T-helper 17 cell (primary cell): Measurements from ENCODE around the gene FAM9B. TPM values are rescaled to one million over a fixed set of nuclear protein-coding genes. Genes with fewer than 3 reads are reported as not detected.
"Not testable (repeated sequence)": the region's sequence is repeated elsewhere in the genome, so short reads cannot be mapped to it uniquely, and the experiment has no call there.

ENCODE experiments used
- ATAC-seq: fragments of 150-1000 bp; cut with Tn5 transposase; 2 replicates; pipeline ENCODE4 v1.10.0; 2021; ENCODE audit warnings: mild to moderate bottlenecking, moderate library complexity
- DNase-seq, 3 donors: peaks; one replicate each; pipeline versions ENCODE4 v3.0.0 to v3.0.0-alpha.2; 2020 to 2021
- H3K9me3 ChIP-seq: one replicate; pipeline ENCODE4 v1.7.0; 2013; ENCODE audit warnings: low read length, mild to moderate bottlenecking; ENCODE audit not compliant: control insufficient read depth, poor library complexity, severe bottlenecking
- H3K27ac Mint-ChIP-seq: one replicate; pipeline ENCODE4 v1.8.0; 2022; ENCODE audit warnings: mild to moderate bottlenecking, moderate library complexity, mixed read lengths
- H3K27me3 Mint-ChIP-seq: one replicate; pipeline ENCODE4 v1.8.0; 2022; ENCODE audit warnings: mixed read lengths
- H3K36me3 Mint-ChIP-seq: one replicate; pipeline ENCODE4 v1.8.0; 2022; ENCODE audit warnings: low read depth, mixed read lengths
- H3K4me1 Mint-ChIP-seq: one replicate; pipeline ENCODE4 v1.8.0; 2022; ENCODE audit warnings: mild to moderate bottlenecking, mixed read lengths
- H3K4me3 Mint-ChIP-seq: one replicate; pipeline ENCODE4 v1.8.0; 2022; ENCODE audit warnings: mild to moderate bottlenecking, moderate library complexity, mixed read lengths
- total RNA-seq, 4 donors: library from RNA in 2 of 4; stranded (reverse) in 2 of 4; gene quantifications; one replicate each; pipeline ENCODE4 v1.2.3 and lab custom pipeline; 2022 to 2026

Gene FAM9B
- total RNA-seq, 2 donors from 2014 or later: not detected

DNA sequence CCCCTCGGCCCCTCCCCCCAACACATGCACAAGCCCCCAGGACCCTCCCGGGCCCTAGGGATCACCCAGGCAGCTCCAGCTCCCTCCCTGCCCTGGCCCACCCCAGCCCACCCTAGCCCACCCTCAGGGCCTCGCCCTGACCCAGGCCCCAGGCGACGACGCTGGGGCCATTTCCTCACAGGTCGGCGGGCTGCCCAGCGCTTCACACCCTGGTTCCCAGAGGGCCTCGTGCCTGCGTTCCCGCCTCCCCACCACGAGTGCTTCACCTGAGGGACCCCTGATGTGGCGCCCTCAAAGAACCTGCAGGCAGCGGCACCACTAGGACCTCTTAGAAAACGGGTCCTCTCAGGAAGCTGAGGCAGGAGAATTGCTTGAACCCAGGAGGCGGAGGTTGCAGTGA, 341 bp downstream of the FAM9B start:
- Mint-ChIP-seq H3K4me1 (no peaks in the 10 kb centered on the region), H3K4me3 (no peak overlapping the region), H3K27me3 (no peaks in the 10 kb centered on the region), H3K36me3 (no peaks in the 10 kb centered on the region), H3K27ac (no peak overlapping the region)
- DNase-seq: no peak
- no peak for ATAC-seq
- H3K9me3 ChIP-seq: no peaks in the 10 kb centered on the region

DNA sequence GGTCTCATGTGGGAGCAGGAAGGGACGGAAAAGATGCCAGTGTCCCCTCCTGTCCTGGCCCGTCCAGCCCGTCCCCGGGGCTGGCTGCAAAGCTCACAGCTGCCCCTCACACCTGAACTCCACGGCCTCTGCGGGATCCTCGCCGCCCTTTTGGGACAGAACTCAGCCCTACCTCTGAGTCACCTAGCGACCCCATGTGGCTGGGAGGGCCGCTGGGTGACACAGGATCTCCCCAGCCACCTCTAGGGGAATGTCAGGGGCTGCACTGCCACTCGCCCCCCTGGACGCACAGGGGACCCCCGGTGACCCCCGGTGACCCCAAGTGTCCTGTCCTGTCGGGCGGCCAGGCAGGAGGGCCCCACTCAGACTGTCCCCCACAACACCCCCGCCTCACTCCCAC, 748 bp downstream of the FAM9B start:
- no peak overlapping the region for H3K4me3 Mint-ChIP-seq
- no peak overlapping the region for H3K27ac Mint-ChIP-seq
- no peaks in the 10 kb centered on the region for H3K27me3 Mint-ChIP-seq
- H3K4me1 Mint-ChIP-seq: no peaks in the 10 kb centered on the region
- H3K9me3 ChIP-seq: no peaks in the 10 kb centered on the region
- no peaks in the 10 kb centered on the region for H3K36me3 Mint-ChIP-seq
- ATAC-seq (no peak), DNase-seq (no peak)

GRCh38 chrX:9023293-9023692, 10.6 kb downstream of the FAM9B start:
- no peak overlapping the region for H3K4me3 Mint-ChIP-seq
- no peak for ATAC-seq
- no peaks in the 10 kb centered on the region for H3K4me1 Mint-ChIP-seq

DNA sequence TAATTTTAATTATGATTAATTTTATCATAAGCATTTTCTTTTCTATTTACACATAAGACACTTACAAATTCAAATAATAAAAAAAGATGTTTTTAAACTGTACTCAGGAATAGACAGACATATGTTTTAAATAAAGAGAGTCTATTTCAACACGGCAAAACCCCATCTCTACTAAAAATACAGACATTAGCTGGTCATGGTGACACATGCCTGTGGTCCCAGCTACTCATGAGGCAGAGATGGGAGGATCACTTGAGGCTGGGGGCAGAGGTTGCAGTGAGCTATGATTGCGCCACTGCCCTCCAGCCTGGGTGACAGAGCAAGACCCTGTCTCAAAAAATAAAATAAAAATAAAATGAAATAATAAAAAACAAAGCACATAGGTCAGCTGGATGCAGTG, 14.8 kb downstream of the FAM9B start:
- H3K4me3 Mint-ChIP-seq: no peak overlapping the region
- no peaks in the 10 kb centered on the region for H3K36me3 Mint-ChIP-seq
- H3K27ac Mint-ChIP-seq: no peak overlapping the region
- H3K9me3 ChIP-seq: no peaks in the 10 kb centered on the region
- no peaks in the 10 kb centered on the region for H3K27me3 Mint-ChIP-seq
- no peaks in the 10 kb centered on the region for H3K4me1 Mint-ChIP-seq
- ATAC-seq (no peak), DNase-seq (no peak)

More at GRCh38 chrX:9023293-9023692, 10.6 kb downstream of the FAM9B start:
- Mint-ChIP-seq H3K27ac (no peak overlapping the region), H3K36me3 (no peaks in the 10 kb centered on the region), H3K27me3 (no peaks in the 10 kb centered on the region)
- no peak for DNase-seq
- H3K9me3 ChIP-seq: no peaks in the 10 kb centered on the region

GRCh38 chrX:9018332-9018731, 15.6 kb downstream of the FAM9B start:
- not testable (repeated sequence) for H3K36me3 Mint-ChIP-seq, H3K9me3 ChIP-seq, H3K27me3 Mint-ChIP-seq, H3K27ac Mint-ChIP-seq, DNase-seq, H3K4me1 Mint-ChIP-seq, H3K4me3 Mint-ChIP-seq, ATAC-seq

- no peak overlapping the region for H3K27ac Mint-ChIP-seq
- H3K36me3 Mint-ChIP-seq: peaks cover 3% of the 10 kb centered on the region
- H3K9me3 ChIP-seq: no peaks in the 10 kb centered on the region
- no peak overlapping the region for H3K4me3 Mint-ChIP-seq
- ATAC-seq: peak; percentile 37
- H3K27me3 Mint-ChIP-seq: no peaks in the 10 kb centered on the region
- H3K4me1 Mint-ChIP-seq: peaks cover 10% of the 10 kb centered on the region
- DNase-seq: no peak
Observed at GRCh38 chrX:9003041-9003440, 30.9 kb downstream of the FAM9B start.

- H3K9me3 ChIP-seq: no peaks in the 10 kb centered on the region
- Mint-ChIP-seq H3K4me1 (peaks cover 6% of the 10 kb centered on the region), H3K27me3 (no peaks in the 10 kb centered on the region), H3K36me3 (no peaks in the 10 kb centered on the region), H3K27ac (peak overlapping the region; percentile 83), H3K4me3 (no peak overlapping the region)
- DNase-seq (no peak), ATAC-seq (no peak)
Observed at GRCh38 chrX:8988446-8988845, 45.5 kb downstream of the FAM9B start.

DNA sequence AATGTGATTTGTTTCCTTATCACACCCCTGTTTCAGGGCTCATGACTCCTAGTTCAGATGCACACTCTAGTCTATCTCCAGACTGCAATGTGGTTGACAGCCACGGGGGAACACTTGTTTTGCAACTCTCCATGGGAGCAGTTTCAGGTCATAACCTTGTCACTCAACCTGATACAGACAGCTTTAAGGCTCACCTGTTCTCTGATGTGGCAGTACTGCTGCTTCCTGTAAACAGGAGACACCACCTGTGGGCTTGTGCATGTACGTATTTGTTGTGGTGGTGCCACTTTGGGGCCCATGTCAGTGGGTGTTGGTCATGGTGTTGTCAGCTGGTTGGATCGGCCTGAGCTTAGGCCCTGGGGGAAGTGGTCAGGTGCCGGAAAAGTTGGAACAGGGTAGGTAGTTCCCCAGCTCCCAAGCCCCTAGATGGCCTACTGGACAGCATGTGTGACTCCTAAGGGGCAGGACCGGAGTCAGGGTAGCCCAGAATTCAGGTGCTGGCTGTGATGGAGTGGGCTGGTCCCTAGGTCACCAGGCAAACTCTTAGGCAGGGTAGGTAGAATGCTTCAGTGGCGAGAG, 46.2 kb downstream of the FAM9B start:
- H3K9me3 ChIP-seq: no peaks in the 10 kb centered on the region
- H3K4me1 Mint-ChIP-seq: peaks cover 6% of the 10 kb centered on the region
- H3K36me3 Mint-ChIP-seq: no peaks in the 10 kb centered on the region
- peak overlapping the region; percentile 83 for H3K27ac Mint-ChIP-seq
- H3K4me3 Mint-ChIP-seq: peak overlapping the region; percentile 56
- H3K27me3 Mint-ChIP-seq: no peaks in the 10 kb centered on the region
- peak; percentile 13 to 29 (median 27) for DNase-seq
- ATAC-seq: peak; percentile 95

DNA sequence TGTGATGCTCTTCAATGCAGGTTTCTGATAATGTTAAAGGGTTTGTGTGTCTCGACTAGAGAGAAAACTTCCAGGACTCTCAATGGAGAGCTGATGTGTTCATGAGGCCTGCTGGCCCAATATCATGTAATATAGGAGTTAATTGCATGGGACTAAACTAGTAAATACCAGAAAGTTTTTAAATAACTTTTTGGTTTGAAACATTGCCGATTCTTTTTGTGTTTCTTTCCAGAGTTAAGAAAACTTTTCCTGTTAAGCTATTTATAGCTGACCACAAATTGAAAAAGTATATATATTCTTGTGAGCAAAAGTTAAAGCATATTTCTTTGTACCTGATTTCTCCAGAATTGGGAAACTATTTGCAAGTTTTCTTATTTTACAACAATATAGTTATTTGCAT, 49.7 kb downstream of the FAM9B start:
- H3K36me3 Mint-ChIP-seq: no peaks in the 10 kb centered on the region

DNA sequence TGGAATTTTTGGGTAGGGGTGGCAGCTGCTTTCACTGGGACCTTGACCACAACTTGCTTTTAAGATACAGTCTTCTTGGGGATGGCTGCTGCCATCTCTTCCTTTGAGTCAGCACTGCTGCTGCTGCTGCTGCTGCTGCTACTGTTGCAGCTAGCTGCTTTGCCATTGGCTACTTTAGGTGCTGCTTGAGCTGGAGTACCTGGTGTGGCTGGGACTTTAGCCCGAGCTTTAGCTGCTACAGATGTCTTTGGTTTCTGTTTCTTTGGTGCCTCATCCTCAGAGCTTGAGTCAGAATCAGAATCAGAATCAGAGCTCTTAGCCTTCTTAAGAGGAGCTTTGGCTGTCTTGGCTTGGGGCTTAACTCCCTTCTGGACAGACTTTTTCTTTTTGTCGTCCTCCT, 52.2 kb downstream of the FAM9B start:
- H3K9me3 ChIP-seq: no peaks in the 10 kb centered on the region
- no peak for DNase-seq
- Mint-ChIP-seq H3K27me3 (no peaks in the 10 kb centered on the region), H3K36me3 (no peaks in the 10 kb centered on the region), H3K27ac (no peak overlapping the region), H3K4me3 (peak overlapping the region; percentile 25), H3K4me1 (peaks cover 11% of the 10 kb centered on the region)
- peak; percentile 69 for ATAC-seq

More for the DNA sequence above, 49.7 kb downstream of the FAM9B start:
- ATAC-seq: no peak
- Mint-ChIP-seq H3K27me3 (no peaks in the 10 kb centered on the region), H3K27ac (no peak overlapping the region), H3K4me1 (peaks cover 16% of the 10 kb centered on the region), H3K4me3 (no peak overlapping the region)
- DNase-seq: no peak
- no peaks in the 10 kb centered on the region for H3K9me3 ChIP-seq

DNA sequence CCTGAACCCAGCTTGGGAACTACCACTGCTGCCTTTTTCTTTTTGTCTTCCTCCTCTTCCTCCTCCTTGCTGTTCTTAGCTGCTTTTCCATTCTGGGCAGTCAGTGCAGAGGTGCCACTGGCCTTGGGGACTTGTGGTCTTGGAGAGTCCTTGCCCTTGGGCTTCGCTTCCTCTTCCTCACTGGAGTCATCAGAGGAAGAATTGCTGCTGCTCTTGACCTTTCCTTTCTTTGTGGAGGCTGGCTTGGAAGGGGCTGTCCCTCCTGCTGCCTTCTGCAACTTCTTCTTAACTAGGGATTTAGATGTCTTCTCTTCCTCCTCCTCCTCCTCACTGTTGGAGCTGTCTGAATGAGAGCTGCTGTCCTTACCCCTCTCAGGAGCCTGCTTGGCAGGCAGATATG, 53.2 kb downstream of the FAM9B start:
- no peak overlapping the region for H3K4me3 Mint-ChIP-seq
- H3K27me3 Mint-ChIP-seq: no peaks in the 10 kb centered on the region
- ATAC-seq (no peak), DNase-seq (no peak)
- peaks cover 11% of the 10 kb centered on the region for H3K4me1 Mint-ChIP-seq
- no peaks in the 10 kb centered on the region for H3K9me3 ChIP-seq
- H3K27ac Mint-ChIP-seq: peak overlapping the region; percentile 51
- no peaks in the 10 kb centered on the region for H3K36me3 Mint-ChIP-seq

Other genes with a start within 250 kb of the FAM9B start
- gene FAM9A, start 232.7 kb downstream of the FAM9B start, total RNA-seq: not detected